ENCODE data around the gene TNPO3.

Gene TNPO3

GRCh38 chr7:129093867-129094456, 39.1 kb upstream of the TNPO3 start:
- no peak overlapping the region for H3K27ac ChIP-seq
- TF ChIP-seq CTCF (conservative IDR thresholded peaks at IDR 0.05) = no peak

- TF ChIP-seq CTCF (conservative IDR thresholded peaks at IDR 0.05) = peak; percentile 99
- 0 out of 2 replicates have a peak overlapping the region, but pooled peaks have one; percentile 20 for H3K27ac ChIP-seq
These were observed 36.6 kb upstream of the TNPO3 start for GRCh38 chr7:129091484-129092002.

GRCh38 chr7:129090300-129090907, 35.5 kb upstream of the TNPO3 start:
- no peak for TF ChIP-seq CTCF (conservative IDR thresholded peaks at IDR 0.05)
- H3K27ac ChIP-seq = no peak overlapping the region

- no peak overlapping the region for H3K27ac ChIP-seq
- no peak for TF ChIP-seq CTCF (conservative IDR thresholded peaks at IDR 0.05)
These were observed 34.8 kb upstream of the TNPO3 start for GRCh38 chr7:129089521-129090212.

GRCh38 chr7:129084801-129085551, 30.1 kb upstream of the TNPO3 start:
- no peak for TF ChIP-seq CTCF (conservative IDR thresholded peaks at IDR 0.05)
- H3K27ac ChIP-seq = no peak overlapping the region

- TF ChIP-seq CTCF (conservative IDR thresholded peaks at IDR 0.05) = no peak
These were observed 28.6 kb upstream of the TNPO3 start for GRCh38 chr7:129083525-129083924.

GRCh38 chr7:129078455-129078854, 23.5 kb upstream of the TNPO3 start:
- no peak overlapping the region for H3K27ac ChIP-seq
- TF ChIP-seq CTCF (conservative IDR thresholded peaks at IDR 0.05) = no peak

More at GRCh38 chr7:129083525-129083924, 28.6 kb upstream of the TNPO3 start:
- H3K27ac ChIP-seq = no peak overlapping the region

All from VCaP (cell line).